Measurements from ENCODE around the gene GPSM3.

GPSM3 gene

GRCh38 chr6:32163559-32164258 lies 28.7 kb downstream of the GPSM3 start:
- H3K27ac ChIP-seq (ENCODE audit: low read length), result no peak overlapping the region; the same call in 1 of the 2 replicates
- H3K4me1 ChIP-seq (ENCODE audit: insufficient read depth, low read length), result no peaks in the 10 kb centered on the region
- no peak overlapping the region for H3K4me3 ChIP-seq (ENCODE audit: low read depth in 1 of 2, low read length in 2 of 2)
- no peaks in the 10 kb centered on the region for H3K79me2 ChIP-seq (ENCODE audit: insufficient read depth, low read length)
- peaks cover 39% of the 10 kb centered on the region for H3K36me3 ChIP-seq (ENCODE audit: insufficient read depth, low read length)
- H4K20me1 ChIP-seq (ENCODE audit: insufficient read depth, low read length), result no peaks in the 10 kb centered on the region
- no peaks in the 10 kb centered on the region for H3K9me3 ChIP-seq (ENCODE audit: insufficient read depth, low read length, severe bottlenecking)
- H2AFZ ChIP-seq (ENCODE audit: low read depth, low read length), result no peak overlapping the region
- DNase-seq, result no peak
- H3K9ac ChIP-seq (ENCODE audit: low read depth, low read length), result no peak overlapping the region
- TF ChIP-seq EZH2 (IDR thresholded peaks at IDR 0.05; ENCODE audit: borderline replicate concordance, low read depth, low read length, severe bottlenecking), result no peak
- TF ChIP-seq CTCF (IDR thresholded peaks at IDR 0.05; ENCODE audit: borderline replicate concordance, extremely low read depth, low read length, poor library complexity, severe bottlenecking), result no peak
- ATAC-seq (ENCODE audit: insufficient read depth, low read depth), result no peak
- no peaks in the 10 kb centered on the region for H3K27me3 ChIP-seq (ENCODE audit: insufficient read depth, low read length, poor library complexity)
- H3K4me2 ChIP-seq (ENCODE audit: insufficient read depth, low read length), result no peak overlapping the region

GRCh38 chr6:32158052-32158451 lies 34.4 kb downstream of the GPSM3 start:
- peaks cover 23% of the 10 kb centered on the region for H3K79me2 ChIP-seq (ENCODE audit: insufficient read depth, low read length)
- ATAC-seq (ENCODE audit: insufficient read depth, low read depth) (no peak), DNase-seq (no peak)

GRCh38 chr6:32156891-32157290 lies 35.6 kb downstream of the GPSM3 start:
- Histone ChIP-seq H3K4me3 (ENCODE audit: low read depth in 1 of 2, low read length in 2 of 2) (no peak overlapping the region), H3K27me3 (ENCODE audit: insufficient read depth, low read length, poor library complexity) (no peaks in the 10 kb centered on the region), H2AFZ (ENCODE audit: low read depth, low read length) (no peak overlapping the region), H3K36me3 (ENCODE audit: insufficient read depth, low read length) (peaks cover 39% of the 10 kb centered on the region), H3K27ac (ENCODE audit: low read length) (no peak overlapping the region), H3K9me3 (ENCODE audit: insufficient read depth, low read length, severe bottlenecking) (no peaks in the 10 kb centered on the region), H4K20me1 (ENCODE audit: insufficient read depth, low read length) (peaks cover 9% of the 10 kb centered on the region; the same call in 1 of the 2 replicates), H3K4me1 (ENCODE audit: insufficient read depth, low read length) (peaks cover 25% of the 10 kb centered on the region), H3K9ac (ENCODE audit: low read depth, low read length) (no peak overlapping the region), H3K4me2 (ENCODE audit: insufficient read depth, low read length) (no peak overlapping the region), H3K79me2 (ENCODE audit: insufficient read depth, low read length) (peaks cover 23% of the 10 kb centered on the region)
- TF ChIP-seq EZH2 (IDR thresholded peaks at IDR 0.05; ENCODE audit: borderline replicate concordance, low read depth, low read length, severe bottlenecking), result no peak
- no peak for TF ChIP-seq CTCF (IDR thresholded peaks at IDR 0.05; ENCODE audit: borderline replicate concordance, extremely low read depth, low read length, poor library complexity, severe bottlenecking)
- no peak for DNase-seq
- ATAC-seq (ENCODE audit: insufficient read depth, low read depth), result no peak

More at GRCh38 chr6:32158052-32158451, 34.4 kb downstream of the GPSM3 start:
- peaks cover 9% of the 10 kb centered on the region; the same call in 1 of the 2 replicates for H4K20me1 ChIP-seq (ENCODE audit: insufficient read depth, low read length)
- H3K4me3 ChIP-seq (ENCODE audit: low read depth in 1 of 2, low read length in 2 of 2), result no peak overlapping the region
- H2AFZ ChIP-seq (ENCODE audit: low read depth, low read length), result no peak overlapping the region
- H3K36me3 ChIP-seq (ENCODE audit: insufficient read depth, low read length), result peaks cover 43% of the 10 kb centered on the region
- no peak for TF ChIP-seq EZH2 (IDR thresholded peaks at IDR 0.05; ENCODE audit: borderline replicate concordance, low read depth, low read length, severe bottlenecking)
- H3K27ac ChIP-seq (ENCODE audit: low read length), result no peak overlapping the region
- no peak overlapping the region for H3K4me2 ChIP-seq (ENCODE audit: insufficient read depth, low read length)
- no peaks in the 10 kb centered on the region for H3K9me3 ChIP-seq (ENCODE audit: insufficient read depth, low read length, severe bottlenecking)
- no peaks in the 10 kb centered on the region for H3K27me3 ChIP-seq (ENCODE audit: insufficient read depth, low read length, poor library complexity)
- H3K4me1 ChIP-seq (ENCODE audit: insufficient read depth, low read length), result peaks cover 22% of the 10 kb centered on the region
- H3K9ac ChIP-seq (ENCODE audit: low read depth, low read length), result no peak overlapping the region

GRCh38 chr6:32154514-32155161 lies 37.8 kb downstream of the GPSM3 start:
- Histone ChIP-seq H3K4me2 (ENCODE audit: insufficient read depth, low read length) (peak overlapping the region; percentile 70), H2AFZ (ENCODE audit: low read depth, low read length) (peak overlapping the region; percentile 96), H3K4me1 (ENCODE audit: insufficient read depth, low read length) (peaks cover 25% of the 10 kb centered on the region), H3K79me2 (ENCODE audit: insufficient read depth, low read length) (peaks cover 23% of the 10 kb centered on the region), H3K27ac (ENCODE audit: low read length) (peak overlapping the region; percentile 83), H4K20me1 (ENCODE audit: insufficient read depth, low read length) (peaks cover 9% of the 10 kb centered on the region; the same call in 1 of the 2 replicates), H3K9ac (ENCODE audit: low read depth, low read length) (peak overlapping the region; percentile 71), H3K36me3 (ENCODE audit: insufficient read depth, low read length) (peaks cover 35% of the 10 kb centered on the region), H3K9me3 (ENCODE audit: insufficient read depth, low read length, severe bottlenecking) (no peaks in the 10 kb centered on the region), H3K4me3 (ENCODE audit: low read depth in 1 of 2, low read length in 2 of 2) (peak overlapping the region; percentile 61 to 77; a peak in 3 of 4 replicates), H3K27me3 (ENCODE audit: insufficient read depth, low read length, poor library complexity) (no peaks in the 10 kb centered on the region)
- no peak for TF ChIP-seq EZH2 (IDR thresholded peaks at IDR 0.05; ENCODE audit: borderline replicate concordance, low read depth, low read length, severe bottlenecking)
- TF ChIP-seq CTCF (IDR thresholded peaks at IDR 0.05; ENCODE audit: borderline replicate concordance, extremely low read depth, low read length, poor library complexity, severe bottlenecking), result peak; percentile 75
- peak; percentile 67 for ATAC-seq (ENCODE audit: insufficient read depth, low read depth)
- peak; percentile 75 for DNase-seq

Measured in DND-41 (cell line).